NOMO-1 (cell line): ENCODE results near the gene SNX32.

Source experiments
- DNase-seq, 2 experiments: peaks; one replicate each; lab custom pipeline; 2025; ENCODE audit not compliant: unreplicated experiment in 2 of 2; lab: John Stamatoyannopoulos, UW

SNX32 gene

DNA sequence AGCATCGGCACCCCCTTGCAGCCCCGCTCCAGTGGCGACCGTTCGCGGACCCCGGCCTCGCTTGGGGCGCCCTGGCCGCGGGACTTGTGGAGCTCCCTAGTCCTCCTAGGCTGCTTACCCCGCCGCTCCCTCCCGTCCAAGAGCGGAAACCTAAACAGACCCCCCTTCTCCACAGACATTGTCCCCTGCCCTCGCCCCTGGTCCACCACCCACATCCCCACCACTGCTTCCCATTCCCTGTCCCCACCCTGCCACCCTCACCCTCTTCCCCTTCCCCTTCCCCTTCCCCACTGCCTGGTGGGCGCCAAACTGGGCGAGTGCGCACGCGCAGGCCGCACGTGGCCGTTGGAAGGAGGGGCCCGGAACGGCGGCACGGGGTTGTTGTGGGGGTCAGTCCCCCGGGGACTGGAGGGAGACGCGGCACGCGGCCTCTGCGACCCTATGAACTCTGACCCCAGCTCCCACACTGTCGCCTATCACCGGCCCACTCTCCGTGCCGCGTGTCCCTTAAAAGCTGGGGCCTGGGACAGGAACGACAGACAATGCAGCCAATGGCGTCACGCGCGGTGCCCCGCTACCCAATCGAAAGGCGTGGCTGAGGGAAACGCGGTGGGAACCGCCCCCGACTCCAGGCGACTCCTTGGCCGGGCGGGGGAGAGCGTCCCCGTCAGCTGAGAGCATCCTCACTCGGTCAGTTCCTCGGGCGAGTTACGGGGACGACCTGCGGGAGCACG, at the start of gene SNX32:
Gene SNX32, plus strand, starts transcription at position 667 of the 734 bp plus-strand sequence. CDS start 103 bp downstream, outside the sequence.
- DNase-seq, result peak; percentile 92 to 93

DNA sequence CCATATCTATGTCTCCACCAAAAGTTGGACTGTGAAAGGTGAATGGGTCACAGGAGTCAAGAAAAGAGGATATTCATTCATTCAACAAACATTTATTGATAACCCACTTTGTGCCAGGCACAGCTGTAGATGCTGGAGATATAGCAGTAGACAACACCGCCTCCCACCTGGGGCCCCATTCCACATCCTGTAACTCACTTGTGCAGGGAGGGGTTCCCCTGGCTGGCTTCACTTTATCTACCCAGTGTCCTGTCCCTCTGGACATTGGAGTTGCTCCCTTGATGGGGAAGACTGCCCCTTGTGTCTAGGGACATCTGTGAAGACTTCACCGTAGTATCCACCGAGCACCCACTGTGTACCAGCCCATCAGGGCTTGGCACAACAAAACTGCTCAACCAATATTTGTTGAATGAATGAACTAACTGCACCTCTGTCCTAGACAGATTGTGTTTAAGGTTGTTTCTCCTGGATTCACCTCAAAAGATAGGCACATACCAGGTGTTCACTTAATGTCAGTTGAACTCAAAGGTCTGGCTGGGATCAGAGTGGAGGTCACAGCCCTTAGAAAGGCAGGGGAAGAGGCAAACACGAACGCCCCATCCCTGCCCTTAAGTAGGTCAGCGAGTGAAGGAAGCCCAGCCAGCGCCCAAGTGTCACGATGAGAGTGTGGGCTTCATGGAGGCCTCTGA, 48.3 kb upstream of the SNX32 start:
- no peak for DNase-seq

DNA sequence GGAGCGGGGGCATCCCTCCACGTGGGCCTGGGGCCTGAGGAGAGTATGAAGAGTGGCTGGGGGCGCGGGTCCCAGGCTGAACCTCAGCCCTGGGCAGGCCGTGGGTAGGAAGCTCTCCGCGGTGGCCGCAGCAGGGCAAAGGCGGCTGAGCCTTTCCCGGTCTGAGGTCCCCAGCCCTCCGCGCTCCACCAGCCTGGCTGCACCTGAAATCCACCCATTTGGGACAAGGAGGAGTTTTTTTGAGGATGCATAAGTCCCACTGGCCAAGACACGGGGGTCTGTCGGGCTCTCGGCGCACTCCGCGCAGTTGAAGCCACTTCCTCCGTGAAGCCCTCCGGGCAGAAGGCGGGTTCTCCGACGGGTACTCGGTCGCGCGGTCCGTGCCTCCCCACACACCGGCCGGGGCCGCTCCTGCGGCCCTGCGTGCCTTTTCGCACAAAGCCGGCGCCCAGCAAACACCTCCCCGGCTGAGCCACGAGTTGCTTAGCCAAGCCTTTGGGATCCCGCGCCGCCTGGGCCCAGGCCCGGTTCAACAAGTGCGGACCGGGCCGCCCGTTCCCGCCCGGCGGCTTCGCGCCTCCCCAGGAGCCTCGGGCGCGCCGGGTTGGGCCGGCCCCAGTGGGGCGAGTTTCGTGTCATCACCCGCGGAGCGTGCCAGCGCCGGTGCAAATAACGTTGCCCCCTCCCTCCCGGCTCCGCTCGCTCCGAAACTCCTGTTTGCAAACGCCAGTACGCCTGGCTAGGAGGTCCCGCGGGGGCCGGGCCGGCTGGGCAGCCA, 47.6 kb upstream of the SNX32 start:
- DNase-seq, result no peak

- DNase-seq, result no peak
Measured at GRCh38 chr11:65786786-65787636, 46.8 kb upstream of the SNX32 start, which contains the start of gene OVOL1. OVOL1 (plus strand) TSS chr11:65787063; CDS start chr11:65787374, 311 bp downstream.

- peak; percentile 80 to 97 for DNase-seq
Measured at GRCh38 chr11:65787649-65788622, 45.8 kb upstream of the SNX32 start.

GRCh38 chr11:65788821-65789220, 44.9 kb upstream of the SNX32 start:
- no peak for DNase-seq

GRCh38 chr11:65789230-65790103, 44.3 kb upstream of the SNX32 start:
- no peak for DNase-seq

DNA sequence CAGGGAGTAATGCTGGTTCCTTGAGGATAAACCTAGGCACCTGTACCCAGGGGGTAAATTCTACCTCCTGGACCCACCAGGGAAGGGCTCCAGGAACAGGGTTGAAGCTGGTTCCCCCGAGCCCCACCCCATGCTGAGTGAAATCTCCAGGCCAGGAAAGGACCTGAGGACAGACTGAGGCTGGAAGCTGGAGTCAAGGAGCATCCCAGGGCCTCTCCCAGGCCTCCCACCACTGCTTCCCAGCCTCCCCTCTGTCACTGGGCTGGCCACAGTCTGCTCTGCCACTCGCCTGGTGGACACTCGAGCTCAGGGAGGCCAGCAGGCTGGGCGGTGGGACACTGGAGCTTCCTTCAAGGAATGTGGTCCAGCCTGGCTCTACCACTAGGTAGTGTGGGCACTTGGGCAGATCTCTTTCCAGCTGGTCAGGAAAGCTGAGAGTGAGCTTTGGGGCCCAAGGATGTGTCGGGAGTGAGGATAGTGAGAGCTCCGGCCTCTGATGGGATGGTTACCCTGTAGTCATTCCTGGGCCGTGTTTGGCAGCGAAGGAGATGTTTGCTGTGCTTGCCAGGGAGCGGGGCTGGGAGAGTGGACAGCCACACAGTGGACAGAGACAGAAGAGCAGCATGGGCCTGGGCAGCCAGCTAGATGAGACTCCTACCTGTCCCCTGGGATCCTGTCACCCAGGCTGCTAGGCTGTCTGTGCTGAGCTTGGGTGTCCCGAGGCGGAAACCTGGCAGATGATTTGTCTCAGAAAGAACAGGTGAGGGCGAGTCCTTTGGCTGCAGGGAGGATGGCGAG, 43.5 kb upstream of the SNX32 start:
- no peak for DNase-seq

DNA sequence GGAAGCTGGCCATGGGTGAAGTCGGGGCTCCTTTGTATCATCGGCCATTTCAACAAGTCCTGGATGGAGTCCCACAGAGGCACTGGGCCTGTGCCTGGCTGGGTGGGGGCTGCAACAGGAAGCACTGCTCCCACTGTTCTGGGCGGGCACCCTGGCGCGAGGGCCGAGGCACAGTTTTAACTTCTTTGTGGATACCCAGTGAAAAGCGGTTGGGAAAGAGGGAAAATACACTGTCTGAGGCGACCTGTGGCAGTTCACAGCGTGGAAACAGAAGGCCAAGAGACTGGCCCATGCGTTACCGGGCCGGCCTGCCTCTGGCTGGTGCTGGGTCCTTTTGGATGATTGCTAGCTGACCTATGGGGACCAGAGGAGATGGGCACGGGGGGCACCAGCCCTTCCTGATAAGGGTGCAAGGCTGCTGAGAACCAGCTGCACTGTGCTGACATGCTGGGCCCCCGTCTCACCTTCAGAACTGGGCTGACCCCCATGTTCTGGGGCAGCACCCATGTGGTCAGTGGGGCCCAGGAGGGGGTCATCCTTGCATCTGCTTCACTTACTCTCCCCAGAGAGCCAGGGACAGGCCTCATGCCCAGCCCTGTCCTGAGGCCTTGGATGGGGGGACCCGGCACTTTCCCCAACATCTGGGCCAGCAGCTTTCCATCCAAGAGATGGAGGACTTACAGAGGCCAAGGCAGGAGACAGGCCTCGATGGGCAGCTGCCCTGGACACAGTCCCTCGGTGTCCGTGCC, 42.7 kb upstream of the SNX32 start:
- DNase-seq, result no peak

- peak; percentile 92 to 94 for DNase-seq
Measured at GRCh38 chr11:65791719-65792213, 42.0 kb upstream of the SNX32 start.

DNA sequence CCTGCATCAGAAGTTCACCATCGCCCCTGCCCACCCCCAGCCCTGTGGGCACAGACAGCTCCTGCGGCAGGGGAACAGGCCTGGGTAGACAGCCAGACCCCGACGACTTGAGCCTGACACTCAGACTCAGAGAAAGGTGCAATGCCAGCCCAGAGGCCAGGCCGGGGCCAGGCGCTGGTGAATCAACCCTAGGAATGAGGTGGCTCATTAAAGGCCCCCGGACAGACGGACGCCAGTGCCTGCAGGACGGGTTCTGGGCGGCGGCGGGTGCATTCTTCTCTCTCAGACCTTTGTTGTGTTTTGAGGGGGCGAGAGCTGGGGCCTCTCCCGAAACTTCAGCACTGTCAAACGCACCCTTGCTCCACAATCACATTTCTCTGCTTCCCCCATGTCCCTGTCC, 41.3 kb upstream of the SNX32 start:
- no peak for DNase-seq

DNA sequence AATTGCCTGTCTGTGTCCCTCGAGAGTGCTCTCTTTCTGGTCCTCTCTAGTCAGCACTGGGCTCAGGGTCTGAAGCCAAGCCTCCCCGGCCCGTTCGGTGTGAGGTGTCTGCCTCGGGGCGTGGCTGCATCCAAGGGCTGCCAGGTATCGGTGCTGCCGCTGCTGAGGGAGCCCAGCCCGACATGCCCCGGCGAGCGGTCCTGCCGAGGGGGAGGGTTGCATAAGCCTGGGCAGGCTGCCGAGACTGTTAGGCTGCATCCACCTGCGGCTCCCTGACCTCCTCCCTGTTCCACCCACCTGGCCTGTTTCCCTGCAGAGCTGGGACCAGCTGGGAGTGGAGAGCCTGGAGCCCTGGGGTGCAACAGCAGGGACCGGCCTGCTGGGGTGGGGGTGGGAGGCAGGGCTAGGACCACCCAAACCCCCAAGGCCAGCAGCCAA, 40.6 kb upstream of the SNX32 start:
- no peak for DNase-seq

GRCh38 chr11:65793625-65794400, 40.0 kb upstream of the SNX32 start:
- DNase-seq, result no peak

DNA sequence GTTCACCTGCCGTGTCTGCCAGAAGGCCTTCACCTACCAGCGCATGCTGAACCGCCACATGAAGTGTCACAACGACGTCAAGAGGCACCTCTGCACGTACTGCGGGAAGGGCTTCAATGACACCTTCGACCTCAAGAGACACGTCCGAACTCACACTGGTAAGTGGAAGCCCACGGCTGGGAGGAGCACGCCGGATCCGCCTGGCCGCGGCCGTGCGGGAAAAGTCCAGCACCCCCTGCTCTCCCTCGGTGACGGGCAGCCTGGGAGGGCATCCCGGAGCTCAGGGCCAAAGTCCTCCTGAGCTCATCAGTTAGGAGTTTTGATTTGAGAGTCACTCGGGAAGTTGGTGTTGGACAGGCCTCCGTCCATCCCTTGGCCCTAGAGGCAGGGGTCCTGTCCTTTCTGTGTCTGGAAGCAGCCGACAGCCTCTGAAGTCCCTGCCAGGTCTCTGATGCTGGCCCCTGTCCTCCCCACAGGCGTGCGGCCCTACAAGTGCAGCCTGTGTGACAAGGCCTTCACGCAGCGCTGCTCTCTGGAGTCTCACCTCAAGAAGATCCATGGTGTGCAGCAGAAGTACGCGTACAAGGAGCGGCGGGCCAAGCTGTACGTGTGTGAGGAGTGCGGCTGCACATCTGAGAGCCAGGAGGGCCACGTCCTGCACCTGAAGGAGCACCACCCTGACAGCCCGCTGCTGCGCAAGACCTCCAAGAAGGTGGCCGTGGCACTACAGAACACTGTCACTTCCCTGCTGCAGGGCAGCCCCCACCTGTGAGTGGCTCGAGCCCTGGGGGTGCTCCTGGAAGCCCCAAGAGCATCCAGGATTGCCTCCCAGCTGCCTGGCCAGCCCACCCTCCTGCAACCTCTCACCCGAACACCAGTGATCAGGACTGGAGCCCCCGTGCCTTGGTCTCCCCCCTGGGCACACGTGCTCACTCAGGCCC, 38.9 kb upstream of the SNX32 start:
- no peak for DNase-seq
